GM21737 (cell line): ENCODE results near the gene HNRNPA1L2.
A peak's percentile ranks its signal among the peaks of the same experiment; 100 is the strongest.
"Not testable (repeated sequence)": the region's sequence is repeated elsewhere in the genome, so short reads cannot be mapped to it uniquely, and the experiment has no call there.

Experiments used
- ATAC-seq: cut with Tn5 transposase; IDR thresholded peaks from one replicate; pipeline ENCODE4 v1.9.1; 2021; ENCODE audit warnings: mild to moderate bottlenecking, moderate library complexity; ENCODE audit not compliant: unreplicated experiment

HNRNPA1L2 gene

DNA sequence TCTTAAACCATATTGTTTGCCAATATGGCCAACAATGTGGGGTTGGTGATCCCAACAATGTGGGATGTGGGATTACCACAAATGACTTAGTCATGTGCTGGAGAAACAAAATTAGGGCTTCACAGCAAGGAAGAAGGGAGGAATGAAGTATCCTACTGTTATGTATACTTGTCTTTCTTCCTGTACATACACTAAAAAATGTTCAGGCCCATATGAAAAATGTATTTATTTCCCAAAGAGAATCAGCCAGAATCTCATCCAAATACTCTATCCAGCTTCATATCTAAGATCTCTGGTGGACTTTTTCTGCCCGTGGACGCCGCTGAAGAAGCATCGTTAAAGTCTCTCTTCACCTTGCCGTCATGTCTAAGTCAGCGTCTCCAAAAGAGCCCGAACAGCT is at the start of gene HNRNPA1L2:
Gene HNRNPA1L2, plus strand, starts transcription at position 301 of the 400 bp plus-strand sequence. Its CDS starts 62 bp downstream, at position 363.
- no peak for ATAC-seq

DNA sequence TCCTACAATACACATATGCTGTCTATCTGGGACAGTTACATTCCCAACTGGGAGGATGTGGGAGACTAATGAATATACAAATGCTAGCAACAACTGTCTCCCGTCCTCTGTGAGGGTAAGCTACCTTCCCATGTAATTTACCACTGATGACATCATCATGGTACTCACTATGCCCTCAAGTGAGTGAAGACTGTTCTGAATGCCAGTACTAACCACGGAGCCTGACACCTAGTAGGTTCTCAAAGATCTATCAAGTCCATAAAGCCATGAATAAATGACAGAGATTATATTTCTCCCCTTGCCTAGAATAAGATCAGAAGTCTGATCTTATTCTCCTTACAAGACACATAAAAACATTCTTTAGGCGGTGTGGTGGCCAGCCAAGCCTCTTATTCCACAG is 49.1 kb upstream of the HNRNPA1L2 start:
- not testable (repeated sequence) for ATAC-seq

DNA sequence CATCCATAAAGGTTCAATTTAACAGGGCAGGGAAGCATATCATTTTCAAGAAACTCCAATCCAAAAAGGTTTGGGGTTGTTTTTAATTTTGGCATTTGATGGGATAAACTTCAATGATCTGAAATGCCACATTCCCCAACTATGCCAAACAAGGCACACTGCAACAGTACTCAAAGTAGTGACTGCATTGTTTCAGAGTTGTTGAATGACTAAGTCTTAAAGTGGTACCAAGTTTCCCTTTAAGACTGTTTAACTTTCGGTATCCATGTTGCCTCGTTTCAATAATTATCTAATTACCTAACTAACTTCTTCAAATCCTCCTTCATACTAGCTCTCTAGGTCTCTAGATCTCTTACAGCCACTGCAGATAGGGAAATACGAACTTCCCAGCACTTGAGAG is 48.4 kb upstream of the HNRNPA1L2 start:
- not testable (repeated sequence) for ATAC-seq

DNA sequence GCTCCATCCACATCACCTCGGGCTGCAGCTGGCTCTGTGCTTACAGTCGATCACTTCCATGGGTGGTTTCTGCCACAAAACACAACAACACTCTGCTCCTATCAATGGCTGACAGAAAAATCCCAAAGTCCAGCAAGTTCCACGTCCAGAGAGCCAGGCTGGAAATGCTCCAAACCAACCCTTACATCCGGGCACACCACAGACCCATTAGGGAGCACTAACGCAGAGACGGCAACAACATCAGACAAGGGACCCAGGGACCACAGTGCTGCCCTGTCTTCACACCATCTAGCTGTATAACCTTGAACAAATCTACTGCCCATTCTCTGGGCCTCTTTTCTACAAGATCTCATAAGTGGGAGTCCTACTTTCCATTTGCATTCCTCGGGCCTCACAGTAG is 47.9 kb upstream of the HNRNPA1L2 start:
- ATAC-seq, result not testable (repeated sequence)

DNA sequence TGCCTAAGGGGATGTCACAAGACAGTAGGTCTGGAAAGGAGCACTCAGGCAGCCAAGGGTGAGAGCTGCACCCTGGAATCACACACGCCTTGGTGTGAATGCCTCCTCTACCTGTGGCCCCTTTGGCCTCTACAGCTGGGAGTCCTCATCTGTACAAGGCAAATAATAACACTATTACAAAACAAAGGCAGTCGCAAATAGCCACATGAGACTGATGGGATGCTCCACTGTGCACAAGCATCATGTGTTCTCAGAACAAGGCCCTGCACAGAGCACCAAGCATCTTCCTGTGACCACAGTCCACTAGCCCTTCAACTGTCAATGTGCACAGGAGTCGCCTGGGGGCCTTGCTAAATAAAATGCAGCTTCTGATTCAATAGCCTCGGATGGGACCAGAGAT is 44.6 kb upstream of the HNRNPA1L2 start:
- ATAC-seq, result no peak

DNA sequence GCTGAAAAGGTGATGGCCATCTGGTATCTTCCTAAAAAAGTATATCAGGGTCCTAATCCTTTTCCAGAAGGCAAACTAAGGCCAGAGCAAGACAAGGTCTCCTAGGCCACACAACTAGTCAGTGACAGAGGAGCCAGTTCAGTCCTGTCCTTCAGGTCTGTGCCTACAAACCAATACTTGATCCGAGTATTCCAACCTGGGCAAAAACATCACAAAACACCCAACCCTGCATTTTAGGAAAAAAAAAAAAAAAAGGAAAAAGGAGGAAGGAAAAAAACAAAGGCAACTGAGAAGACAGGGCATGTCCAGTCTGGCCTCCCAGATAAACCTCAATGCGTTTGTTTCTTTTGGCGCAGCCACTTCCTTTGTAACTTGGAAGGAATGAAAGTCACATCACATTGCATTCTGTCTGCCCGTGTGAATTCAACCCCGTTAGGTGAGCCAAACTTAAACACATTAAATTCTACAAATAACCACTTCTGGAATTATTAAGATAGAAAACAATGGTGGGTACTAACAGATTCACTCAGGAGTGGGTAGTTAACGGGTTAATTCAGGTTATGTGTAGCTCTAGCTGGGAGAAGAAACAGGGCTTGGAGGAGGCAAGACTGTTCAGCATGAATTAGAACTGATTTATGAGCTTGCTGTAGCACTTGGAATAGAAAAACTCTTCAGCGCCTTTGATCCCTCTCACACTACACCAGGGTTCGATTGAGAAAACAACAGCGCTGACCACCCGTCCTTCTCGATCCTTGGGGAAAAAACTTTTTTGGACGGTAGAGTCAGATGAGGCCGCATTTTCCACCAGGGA is 43.0 kb upstream of the HNRNPA1L2 start:
- ATAC-seq, result no peak

DNA sequence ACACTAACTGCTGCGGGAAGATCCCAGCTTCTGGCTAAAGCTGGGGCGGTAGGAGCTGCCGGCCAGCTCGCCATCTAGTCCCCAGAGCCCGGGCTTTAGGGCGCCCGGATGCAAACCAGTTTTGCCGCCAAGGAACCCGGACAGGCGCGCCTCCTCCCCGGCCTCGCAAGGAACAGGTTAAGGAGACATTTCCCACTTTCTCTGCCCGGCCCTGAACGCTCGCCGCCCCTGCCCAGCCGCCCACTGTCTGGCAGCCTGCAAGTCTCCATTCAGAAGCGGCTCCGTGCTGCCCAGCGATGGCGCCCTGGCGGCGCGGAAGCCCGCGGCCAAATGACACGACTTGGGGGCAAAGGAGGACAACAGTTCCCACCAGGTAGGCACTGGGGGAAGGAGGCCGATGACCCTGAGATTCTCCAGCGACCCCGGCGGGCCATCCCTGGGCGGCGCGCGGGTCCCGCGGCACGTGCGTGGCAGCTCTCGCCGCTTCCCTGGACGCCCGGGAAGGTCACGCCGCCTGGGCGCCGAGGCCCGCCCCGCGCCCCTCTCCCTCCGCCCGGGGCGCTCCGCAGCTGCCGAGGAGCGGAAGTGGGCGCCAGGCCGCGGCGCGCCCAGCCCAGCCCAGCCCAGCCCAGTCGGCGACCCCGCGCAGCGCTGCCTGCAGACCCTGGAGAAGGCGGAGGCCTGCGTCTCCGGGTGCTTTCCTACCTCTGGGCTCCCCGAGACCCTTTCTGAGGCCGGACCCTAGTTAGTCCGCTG is 42.2 kb upstream of the HNRNPA1L2 start:
- ATAC-seq, result no peak

DNA sequence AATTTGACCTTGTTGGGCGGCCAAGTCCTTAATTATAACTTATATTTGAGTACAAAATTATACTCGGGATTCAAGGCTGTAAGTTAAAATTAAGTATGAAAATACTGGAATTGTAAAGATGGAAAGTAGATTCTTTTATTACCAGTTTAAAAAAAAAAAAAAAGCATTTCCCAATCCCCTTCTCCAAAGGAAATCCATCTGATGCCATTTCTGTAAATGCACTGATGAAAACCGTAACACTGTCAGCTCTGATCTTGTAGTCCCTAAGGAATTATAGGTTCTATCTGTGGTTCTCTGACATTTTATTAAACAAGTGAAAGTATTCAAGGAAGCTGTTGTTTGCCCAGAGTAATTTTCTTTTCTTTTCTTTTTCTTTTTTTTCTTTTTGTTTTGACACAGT is 41.6 kb upstream of the HNRNPA1L2 start:
- ATAC-seq, result no peak

DNA sequence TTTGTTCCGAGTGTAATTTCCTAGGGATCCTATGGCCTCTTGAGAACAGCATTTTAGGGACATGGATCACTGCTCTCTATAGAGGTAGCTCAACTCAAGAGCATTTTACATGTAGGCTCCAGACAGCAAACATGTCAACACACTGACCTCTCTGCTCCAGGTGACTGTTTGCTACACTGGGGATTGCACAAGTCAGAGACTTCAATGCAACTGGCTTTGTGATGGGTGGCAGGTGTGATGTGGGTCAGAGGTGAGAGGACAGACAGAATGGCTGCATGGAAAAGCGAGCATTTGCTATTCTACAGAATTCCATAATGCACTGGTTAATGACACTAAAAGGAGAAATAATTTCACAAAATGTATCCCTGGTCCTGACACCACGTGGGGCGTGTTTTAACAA is 38.9 kb upstream of the HNRNPA1L2 start:
- ATAC-seq, result not testable (repeated sequence)

DNA sequence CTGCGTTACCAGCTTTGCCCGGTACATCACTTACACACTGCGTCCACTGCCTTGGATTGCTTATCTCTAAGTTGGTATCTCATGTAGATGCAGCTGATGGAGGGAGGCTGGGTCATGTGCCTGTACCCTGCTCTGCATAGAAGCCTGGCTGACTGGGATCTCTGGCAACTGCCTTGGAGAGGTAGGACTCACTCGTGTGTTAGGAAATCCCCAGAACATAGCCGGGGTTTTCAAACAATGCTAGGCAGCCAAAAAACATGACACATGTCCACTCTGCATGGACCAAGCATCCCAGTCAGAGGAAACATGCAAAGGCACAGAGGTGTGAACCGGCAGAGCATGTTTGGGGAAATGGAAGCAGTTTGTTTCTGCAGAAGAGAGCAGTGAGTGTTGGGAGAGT is 36.1 kb upstream of the HNRNPA1L2 start:
- not testable (repeated sequence) for ATAC-seq

DNA sequence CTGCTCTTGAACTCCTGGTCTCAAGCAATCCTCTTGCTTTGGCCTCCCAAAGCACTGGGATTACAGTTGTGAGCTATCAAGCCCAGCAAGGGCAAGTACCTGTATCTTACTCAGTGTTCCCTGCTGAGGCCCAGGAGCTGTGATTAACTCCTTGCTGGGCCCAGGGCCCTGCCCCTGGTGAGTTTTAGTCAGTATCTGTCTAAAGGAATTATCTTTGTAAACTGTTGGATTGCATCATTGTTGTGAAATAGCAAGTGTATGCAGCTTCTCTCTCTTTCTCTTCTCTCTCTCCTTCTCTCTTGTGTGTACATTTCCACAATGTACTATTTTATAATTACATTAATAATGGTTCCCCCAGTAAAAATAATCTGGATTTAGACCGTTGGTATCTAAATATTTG is 35.4 kb upstream of the HNRNPA1L2 start:
- not testable (repeated sequence) for ATAC-seq

DNA sequence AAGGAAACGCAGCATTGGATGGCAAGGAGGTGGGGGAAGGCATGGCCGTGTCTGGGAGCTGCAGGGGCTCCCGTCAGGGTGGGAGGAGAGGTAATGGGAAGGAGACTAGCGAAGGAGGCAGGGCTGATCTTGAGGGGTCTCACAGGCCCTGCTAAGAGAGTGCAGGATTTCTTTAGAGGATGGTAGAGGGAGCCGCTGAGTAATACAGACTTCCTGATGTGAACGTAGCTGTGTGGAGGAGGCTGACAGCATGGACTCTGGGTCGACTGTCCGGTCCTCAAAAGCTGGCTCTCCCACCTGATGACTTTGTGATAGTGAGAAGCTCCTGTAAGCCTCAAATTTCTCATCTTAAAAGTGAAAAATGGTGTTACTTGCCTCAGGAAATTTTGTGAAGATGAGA is 34.0 kb upstream of the HNRNPA1L2 start:
- not testable (repeated sequence) for ATAC-seq

DNA sequence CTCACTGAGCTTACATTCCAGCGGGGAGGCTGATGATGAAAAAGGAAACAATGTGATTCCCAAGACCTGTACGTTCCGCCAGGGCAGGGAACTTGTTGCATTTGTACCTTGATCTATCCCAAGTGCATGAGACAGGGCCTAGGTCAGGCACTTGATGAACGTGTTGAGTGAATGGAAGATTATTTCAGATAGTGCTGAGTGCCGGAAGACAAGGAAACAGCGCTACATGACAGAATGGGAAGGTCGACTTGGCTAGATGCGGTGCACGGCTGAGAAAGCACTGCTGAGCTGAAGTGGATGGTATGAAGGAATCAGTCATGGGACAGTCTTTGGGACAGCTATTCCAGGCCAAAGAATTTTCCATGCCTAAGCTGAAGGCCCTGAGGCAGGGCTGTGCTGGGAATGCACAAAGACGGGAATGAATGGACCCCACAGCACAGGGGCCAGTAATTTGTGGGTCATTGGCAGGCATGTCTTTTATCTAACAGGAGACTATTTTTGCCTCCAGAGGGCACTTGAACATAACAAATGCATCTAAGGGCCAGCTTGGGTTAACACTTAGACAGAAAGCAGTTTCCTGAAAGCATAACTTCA is 33.1 kb upstream of the HNRNPA1L2 start:
- ATAC-seq, result peak; percentile 54

DNA sequence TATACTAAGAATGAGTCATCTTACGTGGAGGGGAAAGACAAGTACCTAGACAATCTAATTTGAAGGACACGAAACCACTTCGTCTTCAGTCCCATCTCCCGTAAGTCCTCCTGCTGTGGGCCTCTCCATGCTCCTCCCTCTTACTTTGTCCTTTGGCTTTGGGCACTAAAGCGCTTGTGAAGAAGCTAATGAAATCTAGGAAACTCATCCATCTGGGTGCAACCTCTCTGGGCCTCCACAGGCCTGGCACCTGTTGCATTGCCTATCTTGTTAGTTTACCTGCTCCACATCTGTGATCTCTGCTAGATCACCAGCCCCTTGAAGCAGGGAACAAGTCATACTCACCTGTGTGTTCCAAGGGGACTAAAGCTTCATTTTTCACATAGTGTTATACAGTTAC is 32.1 kb upstream of the HNRNPA1L2 start:
- ATAC-seq, result not testable (repeated sequence)

DNA sequence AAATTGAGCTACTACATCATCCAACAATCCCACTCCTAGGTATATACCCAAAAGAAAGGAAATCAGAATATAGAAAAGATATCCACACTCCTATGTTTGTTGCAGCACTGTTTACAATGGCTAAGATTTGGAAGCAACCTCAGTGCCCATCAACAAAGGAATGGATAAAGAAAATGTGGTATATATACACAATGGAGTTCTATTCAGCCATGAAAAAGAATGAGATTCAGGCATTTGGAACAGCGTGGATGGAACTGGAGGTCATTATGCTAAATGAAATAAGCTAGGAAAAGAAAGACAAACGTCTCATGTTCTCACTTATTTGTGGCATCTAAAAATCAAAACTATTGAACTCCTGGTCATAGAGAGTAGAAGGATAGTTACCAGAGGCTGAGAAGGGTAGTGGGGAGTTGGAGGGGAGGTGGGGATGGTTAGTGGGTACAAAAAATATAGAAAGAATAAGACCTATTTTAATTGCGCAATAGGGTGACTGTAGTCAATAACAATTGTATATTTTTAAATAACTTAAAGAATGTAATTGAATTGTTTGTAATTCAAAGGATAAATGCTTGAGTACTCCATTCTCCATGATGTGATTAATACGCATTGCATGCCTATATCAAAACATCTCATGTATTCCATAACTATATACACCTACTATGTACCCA is 27.0 kb upstream of the HNRNPA1L2 start:
- ATAC-seq, result no peak

DNA sequence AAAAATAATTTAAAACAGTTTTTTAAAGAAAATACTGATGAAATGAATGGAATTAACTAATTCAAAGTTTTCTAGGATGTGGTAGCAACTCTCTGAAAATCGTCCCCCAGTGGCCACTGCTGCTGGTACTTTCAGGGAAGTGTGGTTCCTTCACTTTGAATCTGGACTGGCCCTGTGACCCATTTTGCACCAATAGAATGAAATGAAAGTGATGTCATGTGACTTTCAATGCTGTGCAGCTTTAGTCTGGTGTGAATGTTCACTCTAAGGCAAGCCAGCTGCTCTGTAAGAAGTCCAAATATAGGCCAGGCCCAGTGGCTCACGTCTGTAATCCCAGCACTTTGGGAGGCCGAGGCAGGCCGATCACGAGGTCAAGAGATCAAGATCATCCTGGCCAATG is 26.4 kb upstream of the HNRNPA1L2 start:
- no peak for ATAC-seq

DNA sequence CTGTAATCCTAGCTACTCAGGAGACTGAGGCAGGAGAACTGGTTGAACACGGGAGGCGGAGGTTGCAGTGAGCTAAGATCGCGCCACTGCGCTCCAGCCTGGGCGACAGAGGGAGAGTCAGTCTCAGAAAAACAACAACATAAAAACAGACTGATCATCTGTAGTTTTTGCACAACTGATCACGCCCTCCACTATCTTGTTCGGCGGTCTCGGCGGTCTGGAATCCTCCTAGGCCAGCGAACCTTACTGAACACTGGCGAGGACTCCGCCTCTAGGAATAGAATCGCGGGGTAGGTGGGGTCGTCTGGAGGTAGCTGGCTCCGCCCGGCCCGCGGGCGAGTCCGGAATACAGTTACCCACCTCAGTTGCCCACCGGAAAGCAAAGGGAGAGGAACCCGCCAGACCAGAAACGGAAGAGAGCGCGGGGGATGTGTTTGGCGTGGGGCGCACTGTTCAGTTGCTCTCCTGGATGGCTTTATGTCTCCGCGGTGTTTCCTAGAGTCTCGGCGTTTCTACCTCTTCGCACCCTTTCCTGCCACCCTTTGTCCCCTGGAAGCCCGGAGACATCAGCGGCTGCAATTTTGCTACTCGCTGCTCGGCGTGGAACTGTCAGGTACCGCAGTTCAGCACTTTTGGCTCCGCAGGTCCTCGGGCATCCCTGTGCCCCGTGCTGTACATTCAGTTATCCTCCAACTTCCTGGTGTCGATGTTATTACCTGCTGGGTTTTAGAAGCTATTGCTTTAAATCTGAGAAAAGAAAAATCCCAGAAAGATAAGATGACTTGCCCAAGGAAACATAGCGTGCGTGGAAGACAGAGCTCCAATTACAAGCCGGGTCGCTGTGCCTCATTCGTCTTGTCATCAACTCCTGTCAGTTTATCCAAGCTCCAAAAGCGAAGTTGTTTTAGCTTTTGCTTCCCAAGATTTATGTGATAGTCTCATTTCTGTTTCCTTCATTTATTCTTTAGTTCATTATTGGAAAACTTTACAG is 24.9 kb upstream of the HNRNPA1L2 start:
- ATAC-seq, result peak; percentile 98

DNA sequence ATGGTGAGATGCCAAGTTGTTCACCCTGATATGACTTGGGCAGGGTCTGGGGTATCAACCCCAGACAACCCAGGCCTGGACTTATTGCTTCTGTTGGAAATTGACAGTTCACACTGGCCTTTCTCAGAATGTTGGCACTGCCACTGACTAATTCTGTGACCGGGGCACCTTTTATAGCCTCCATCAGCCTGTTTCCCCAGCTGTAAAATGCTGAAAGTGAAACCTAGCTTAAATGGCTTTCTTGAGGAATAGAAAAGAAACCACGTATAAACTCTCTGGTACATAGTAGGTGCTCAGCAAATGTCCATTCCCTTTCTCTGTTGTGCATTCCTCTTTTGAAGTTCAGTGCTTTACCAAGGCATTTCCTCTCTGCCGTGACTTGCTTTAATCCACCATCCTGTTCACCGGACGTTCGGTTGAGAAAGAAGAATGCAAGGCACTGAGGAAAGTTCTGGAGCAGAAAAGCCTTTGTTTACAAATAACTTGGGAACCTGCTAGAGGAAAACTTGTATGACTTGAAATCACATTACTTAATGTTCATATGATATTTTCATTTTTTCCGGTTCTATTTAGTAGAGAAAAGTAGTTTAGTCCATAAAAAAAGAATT is 11.0 kb upstream of the HNRNPA1L2 start:
- not testable (repeated sequence) for ATAC-seq

DNA sequence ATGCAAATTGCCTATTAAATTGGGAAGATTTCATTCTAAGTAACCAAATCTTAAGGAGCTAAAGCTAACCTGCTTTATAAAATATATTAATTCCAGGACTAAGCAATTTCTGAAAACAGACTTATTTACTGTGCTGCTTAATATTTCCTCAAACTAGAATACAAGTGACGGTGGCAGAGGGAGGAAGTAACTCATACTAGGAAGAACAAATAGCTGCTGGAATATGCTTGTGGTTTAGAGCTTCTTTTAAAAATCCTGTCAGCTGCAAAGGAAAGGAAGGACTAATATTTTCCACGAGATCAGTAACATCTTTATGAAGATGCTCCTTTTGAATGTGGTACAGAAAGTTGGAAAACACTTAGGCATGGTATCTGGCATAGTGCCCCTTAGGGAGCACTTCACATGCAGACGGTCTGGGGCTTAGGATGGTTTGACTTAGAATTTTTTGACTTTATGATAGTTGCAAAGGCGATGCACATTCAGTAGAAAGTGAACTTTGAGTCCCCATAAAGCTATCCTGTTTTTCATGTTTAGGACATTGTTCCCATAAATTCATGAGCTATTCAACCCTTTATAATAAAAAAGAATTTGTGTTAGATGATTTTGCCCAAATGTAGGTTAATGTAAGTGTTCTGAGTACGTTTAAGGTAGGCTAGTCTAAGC is 3.4 kb upstream of the HNRNPA1L2 start:
- no peak for ATAC-seq
